ENCODE results near the gene OPTC.

OPTC gene

DNA sequence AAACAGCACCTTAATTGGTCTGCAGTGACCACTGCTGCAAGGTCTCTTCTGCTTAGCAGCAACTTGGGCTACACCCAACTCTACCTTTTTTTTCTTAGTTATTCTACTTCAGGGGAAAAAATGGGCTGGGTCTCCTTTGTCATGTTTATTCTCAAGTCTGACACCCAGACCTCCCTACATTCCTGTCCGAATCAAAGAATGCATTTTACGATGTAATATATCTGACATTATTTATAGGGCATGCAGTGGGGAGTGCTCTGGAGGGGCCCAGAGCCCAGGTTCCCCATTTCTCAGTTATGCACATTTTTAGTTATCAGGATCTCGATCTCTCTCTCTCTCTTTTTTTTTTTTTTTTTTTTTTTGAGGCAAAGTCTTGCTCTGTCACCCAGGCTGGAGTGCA lies 50.5 kb downstream of the OPTC start:
- H3K4me3 ChIP-seq, result no peak overlapping the region

DNA sequence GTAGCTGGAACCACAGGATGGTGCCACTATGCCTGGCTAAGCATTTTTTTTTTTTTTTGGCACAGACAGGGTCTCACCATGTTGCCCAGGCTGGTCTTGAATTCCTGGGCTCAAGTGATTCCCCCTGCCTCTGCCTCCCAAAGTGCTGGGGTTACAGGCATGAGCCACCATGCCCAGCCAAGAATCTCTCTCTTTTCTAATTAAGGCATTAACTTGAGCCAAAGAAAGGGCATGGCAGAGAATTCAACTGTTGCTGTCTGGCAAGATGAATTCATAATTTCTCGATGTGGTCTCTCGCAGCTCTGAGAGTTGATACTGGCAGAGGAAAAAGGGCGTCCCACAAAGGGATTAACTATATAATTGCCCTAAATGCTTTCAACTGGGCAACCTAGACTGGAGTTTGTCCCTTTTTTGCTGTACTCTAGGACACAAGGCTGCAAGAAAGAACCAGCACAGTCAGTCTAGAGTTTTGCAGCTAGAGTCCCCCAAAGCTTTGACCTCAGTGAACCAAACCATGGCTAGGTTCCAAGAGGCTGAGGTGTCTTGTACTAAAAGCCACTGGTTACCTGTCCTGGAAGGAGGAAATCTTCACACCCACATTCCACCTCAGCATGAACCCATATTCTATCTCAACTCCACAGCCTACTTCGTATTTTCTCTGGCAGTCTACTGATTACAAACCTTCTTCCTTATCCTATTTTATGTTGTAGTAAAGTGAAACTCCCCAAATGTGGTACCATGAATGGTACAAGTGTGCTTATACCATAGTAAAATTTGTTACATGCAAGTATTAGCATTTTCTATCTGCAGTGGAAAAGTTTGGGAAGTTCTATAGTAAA lies 51.2 kb downstream of the OPTC start:
- H3K4me1 ChIP-seq, result peaks cover 0 to 12% (median 7%) of the 10 kb centered on the region in 4 donors
- no peak overlapping the region for H3K27ac ChIP-seq
- H3K27me3 ChIP-seq, result no peaks in the 10 kb centered on the region
- no peaks in the 10 kb centered on the region for H3K36me3 ChIP-seq
- intact Hi-C loops (cut with DNase I; ENCODE audit: low total_unique reads), result no loop called here
- H3K9me3 ChIP-seq, result no peaks in the 10 kb centered on the region
- DNase-seq, result no peak
- H3K4me3 ChIP-seq, result no peak overlapping the region
- TF ChIP-seq, protein P1, sequence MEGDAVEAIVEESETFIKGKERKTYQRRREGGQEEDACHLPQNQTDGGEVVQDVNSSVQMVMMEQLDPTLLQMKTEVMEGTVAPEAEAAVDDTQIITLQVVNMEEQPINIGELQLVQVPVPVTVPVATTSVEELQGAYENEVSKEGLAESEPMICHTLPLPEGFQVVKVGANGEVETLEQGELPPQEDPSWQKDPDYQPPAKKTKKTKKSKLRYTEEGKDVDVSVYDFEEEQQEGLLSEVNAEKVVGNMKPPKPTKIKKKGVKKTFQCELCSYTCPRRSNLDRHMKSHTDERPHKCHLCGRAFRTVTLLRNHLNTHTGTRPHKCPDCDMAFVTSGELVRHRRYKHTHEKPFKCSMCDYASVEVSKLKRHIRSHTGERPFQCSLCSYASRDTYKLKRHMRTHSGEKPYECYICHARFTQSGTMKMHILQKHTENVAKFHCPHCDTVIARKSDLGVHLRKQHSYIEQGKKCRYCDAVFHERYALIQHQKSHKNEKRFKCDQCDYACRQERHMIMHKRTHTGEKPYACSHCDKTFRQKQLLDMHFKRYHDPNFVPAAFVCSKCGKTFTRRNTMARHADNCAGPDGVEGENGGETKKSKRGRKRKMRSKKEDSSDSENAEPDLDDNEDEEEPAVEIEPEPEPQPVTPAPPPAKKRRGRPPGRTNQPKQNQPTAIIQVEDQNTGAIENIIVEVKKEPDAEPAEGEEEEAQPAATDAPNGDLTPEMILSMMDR (IDR thresholded peaks at IDR 0.05), result no peak

More for the DNA sequence above, 50.5 kb downstream of the OPTC start:
- Histone ChIP-seq H3K27me3 (no peaks in the 10 kb centered on the region), H3K36me3 (no peaks in the 10 kb centered on the region), H3K9me3 (no peaks in the 10 kb centered on the region), H3K27ac (no peak overlapping the region), H3K4me1 (peaks cover 0 to 12% (median 7%) of the 10 kb centered on the region in 4 donors)
- DNase-seq, result no peak
- intact Hi-C loops (cut with DNase I; ENCODE audit: low total_unique reads), result no loop called here
- TF ChIP-seq, protein P1 (IDR thresholded peaks at IDR 0.05), result no peak

DNA sequence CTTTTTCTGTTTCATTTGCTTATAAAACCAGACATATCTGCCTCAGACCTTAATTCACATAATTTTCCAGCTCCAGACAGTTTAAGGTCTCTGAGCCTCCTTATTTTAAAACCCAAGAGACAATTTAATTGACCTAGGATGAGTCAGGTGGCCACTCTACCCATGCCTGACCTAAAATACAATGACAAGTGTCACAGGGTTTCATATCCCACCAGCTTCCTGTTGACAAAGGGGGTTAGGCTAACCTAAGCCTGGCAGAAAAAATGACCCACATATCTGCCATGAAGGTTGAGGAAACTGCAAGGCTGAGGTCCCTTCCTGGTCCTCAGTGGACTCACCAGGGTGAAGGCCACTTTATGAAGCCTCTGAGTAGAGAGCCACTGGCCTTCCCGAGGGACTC lies 52.3 kb downstream of the OPTC start:
- DNase-seq, result no peak
- intact Hi-C loops (cut with DNase I; ENCODE audit: low total_unique reads), result no loop called here
- Histone ChIP-seq H3K36me3 (no peaks in the 10 kb centered on the region), H3K27ac (no peak overlapping the region), H3K4me1 (peaks cover 0 to 12% (median 7%) of the 10 kb centered on the region in 4 donors), H3K9me3 (no peaks in the 10 kb centered on the region), H3K4me3 (no peak overlapping the region), H3K27me3 (no peaks in the 10 kb centered on the region)
- TF ChIP-seq, protein P1 (IDR thresholded peaks at IDR 0.05), result no peak

- no peak overlapping the region for H3K4me3 ChIP-seq
- TF ChIP-seq, protein P1 (IDR thresholded peaks at IDR 0.05), result no peak
- H3K9me3 ChIP-seq, result no peaks in the 10 kb centered on the region
- intact Hi-C loops (cut with DNase I; ENCODE audit: low total_unique reads), result no loop called here
- no peak overlapping the region for H3K27ac ChIP-seq
- H3K4me1 ChIP-seq, result peaks cover 0 to 12% (median 7%) of the 10 kb centered on the region in 4 donors
- H3K27me3 ChIP-seq, result no peaks in the 10 kb centered on the region
- no peaks in the 10 kb centered on the region for H3K36me3 ChIP-seq
- DNase-seq, result no peak
Observed at GRCh38 chr1:203547147-203547546, 53.2 kb downstream of the OPTC start.

- Histone ChIP-seq H3K27me3 (no peaks in the 10 kb centered on the region), H3K27ac (no peak overlapping the region), H3K36me3 (no peaks in the 10 kb centered on the region), H3K9me3 (no peaks in the 10 kb centered on the region), H3K4me1 (peaks cover 0 to 12% (median 7%) of the 10 kb centered on the region in 4 donors), H3K4me3 (no peak overlapping the region)
- intact Hi-C loops (cut with DNase I; ENCODE audit: low total_unique reads), result no loop called here
- no peak for DNase-seq
- TF ChIP-seq, protein P1 (IDR thresholded peaks at IDR 0.05), result no peak
Observed at GRCh38 chr1:203547771-203548421, 53.9 kb downstream of the OPTC start.

All from tibial artery (tissue), 4 donors.